NCI-H1048 (cell line): ENCODE results near the gene KRTAP10-4.
"Not testable (repeated sequence)": the region's sequence is repeated elsewhere in the genome, so short reads cannot be mapped to it uniquely, and the experiment has no call there.

ENCODE experiments used
- DNase-seq: peaks from one replicate; lab custom pipeline; 2025; lab: John Stamatoyannopoulos, UW

Gene KRTAP10-4

GRCh38 chr21:44557491-44558328, 15.8 kb upstream of the KRTAP10-4 start:
- no peak for DNase-seq

DNA sequence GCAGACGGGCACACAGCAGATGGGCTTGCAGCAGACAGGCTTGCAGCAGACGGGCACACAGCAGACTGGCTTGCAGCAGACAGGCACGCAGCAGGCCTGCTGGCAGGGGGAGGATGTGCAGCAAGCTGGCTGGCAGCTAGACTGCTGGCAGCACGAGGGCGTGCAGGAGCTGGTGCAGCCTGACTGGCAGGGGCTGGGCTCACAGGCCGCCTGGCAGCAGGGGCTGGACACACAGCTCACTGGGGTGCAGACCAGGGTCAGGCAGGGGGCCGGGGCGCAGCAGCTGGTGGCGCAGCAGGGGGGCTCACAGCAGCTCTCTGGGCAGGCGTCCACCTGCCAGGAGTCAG, 15.2 kb upstream of the KRTAP10-4 start:
- DNase-seq, result not testable (repeated sequence)

DNA sequence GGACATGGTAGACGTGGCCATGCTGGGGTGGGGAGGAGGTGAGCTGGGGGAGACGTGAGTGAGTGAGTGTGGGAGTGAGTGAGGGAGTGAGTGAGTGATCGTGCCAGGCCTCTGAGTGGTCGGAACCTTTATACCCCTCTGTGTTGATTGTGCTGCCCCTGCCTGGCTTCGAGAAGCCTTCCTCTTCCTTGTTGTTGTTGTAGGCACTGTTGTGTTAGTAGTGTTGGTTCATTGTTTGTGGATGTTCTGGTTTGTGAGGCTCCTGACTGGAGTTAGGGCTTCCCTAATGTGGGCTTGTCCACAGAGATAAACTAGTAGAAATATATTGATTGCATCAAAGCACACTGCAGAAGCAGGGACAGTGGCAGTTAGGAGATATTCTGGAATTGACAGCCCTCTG, 14.8 kb upstream of the KRTAP10-4 start, which contains the start of gene KRTAP10-3:
TSS of gene KRTAP10-3 (minus strand) at position 101 of the 400 bp plus-strand sequence. CDS start at position 21, 80 bp downstream.
- no peak for DNase-seq

GRCh38 chr21:44564099-44564498, 9.4 kb upstream of the KRTAP10-4 start:
- no peak for DNase-seq

DNA sequence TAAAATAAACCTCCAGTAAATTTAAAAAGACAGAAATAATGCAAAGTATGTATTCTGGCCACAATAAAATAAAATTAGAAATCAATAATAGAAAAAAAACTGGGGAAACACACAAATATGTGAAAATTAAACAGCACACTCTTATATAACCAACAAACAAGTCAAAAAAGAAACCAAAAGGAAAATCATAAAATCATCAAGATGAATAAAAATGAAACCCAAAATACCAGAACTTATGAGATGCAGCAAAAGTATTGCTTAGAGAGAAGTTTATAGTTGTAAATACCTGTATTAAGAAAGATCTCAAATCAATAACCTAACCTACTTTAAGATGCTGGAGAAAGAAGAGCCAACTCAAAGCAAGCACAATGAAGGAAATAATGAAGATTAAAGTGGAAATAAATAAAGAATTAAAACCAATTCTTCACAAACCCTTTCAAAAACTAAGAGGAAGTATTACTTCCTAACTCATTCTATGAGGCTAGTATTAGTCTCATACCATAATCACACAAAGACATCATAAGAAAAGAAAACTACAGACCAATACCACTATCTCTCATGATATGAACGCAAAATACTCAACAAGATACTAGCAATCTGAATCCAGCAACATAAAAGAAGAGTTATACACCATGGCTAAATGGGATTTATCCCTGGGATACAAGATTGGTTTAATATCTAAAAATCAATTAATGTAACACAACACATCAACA, 8.5 kb upstream of the KRTAP10-4 start:
- no peak for DNase-seq

GRCh38 chr21:44566403-44566802, 7.1 kb upstream of the KRTAP10-4 start:
- no peak for DNase-seq

DNA sequence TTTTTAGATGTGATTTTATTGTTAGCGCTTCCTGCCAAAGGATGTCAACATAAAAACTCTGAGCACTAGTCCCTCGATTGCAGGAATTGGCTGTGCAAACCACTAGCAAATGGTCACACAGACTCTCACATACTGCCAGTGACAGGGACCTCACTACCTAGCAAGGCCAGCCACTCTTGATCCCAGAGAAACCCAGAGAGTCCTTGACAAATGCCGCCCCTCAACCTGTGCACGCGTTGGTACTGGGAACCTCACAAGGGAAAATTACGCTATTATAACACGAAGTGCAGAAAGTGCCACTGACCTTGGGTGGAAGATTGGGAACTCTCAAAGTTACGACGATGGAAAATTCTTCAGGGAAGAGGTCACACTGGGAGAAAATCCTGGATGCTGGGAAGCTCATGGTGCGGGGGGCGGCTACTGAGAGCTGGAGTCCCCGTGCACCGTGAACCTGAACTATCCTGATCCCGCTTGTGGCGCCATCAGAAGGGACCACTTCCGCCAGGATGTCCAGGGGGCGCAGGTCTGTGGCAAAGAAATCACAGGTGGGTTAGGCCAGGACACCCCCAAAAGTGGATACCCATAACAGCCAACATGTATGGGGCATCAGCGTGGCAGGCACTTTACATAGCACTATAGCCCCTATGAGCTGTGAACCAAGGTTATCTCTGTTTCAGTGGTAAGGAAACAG, 5.9 kb upstream of the KRTAP10-4 start:
- no peak for DNase-seq

DNA sequence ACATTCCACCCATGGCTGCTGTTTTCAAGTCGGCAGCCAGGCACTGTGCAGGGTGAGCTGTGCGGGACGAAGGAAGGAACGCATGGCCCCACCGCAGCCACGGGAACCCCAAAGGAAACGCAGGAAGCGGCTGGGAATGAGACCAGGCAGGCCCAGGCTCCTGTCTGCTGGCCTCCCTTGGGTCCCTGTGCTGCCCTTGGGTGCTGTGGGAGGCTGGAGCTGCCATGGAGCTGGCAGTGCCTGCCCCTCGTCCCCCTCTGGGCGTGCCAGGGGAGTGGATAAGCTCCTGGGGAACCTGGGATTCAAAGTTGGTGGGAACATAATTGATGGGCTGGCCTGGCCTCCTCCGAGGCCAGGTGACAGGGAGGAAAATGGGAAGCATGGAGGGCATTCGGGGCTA, 5.3 kb upstream of the KRTAP10-4 start:
- no peak for DNase-seq

GRCh38 chr21:44568667-44569556, 4.6 kb upstream of the KRTAP10-4 start:
- DNase-seq, result no peak

- DNase-seq, result no peak
These were observed 3.5 kb upstream of the KRTAP10-4 start for GRCh38 chr21:44569861-44570517.

DNA sequence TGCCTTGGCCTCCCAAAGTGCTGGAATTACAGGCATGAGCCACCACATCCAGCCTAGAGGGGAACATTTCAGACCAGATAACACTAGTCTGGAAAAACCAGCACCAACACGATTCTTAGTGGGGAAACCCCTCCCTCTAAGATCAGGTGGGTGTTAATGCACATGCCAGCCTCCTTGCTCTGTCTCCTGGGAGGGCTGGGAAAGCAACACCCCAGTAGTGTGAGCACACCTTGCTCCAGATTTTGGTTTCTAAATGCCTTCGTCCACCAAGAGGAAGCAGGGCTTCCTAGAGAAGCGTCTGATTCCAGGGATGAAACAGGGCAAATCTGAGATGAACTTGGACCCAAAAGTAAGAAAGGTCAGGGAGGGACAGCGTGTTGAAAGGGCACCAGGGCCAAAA, 2.2 kb upstream of the KRTAP10-4 start:
- DNase-seq, result no peak

DNA sequence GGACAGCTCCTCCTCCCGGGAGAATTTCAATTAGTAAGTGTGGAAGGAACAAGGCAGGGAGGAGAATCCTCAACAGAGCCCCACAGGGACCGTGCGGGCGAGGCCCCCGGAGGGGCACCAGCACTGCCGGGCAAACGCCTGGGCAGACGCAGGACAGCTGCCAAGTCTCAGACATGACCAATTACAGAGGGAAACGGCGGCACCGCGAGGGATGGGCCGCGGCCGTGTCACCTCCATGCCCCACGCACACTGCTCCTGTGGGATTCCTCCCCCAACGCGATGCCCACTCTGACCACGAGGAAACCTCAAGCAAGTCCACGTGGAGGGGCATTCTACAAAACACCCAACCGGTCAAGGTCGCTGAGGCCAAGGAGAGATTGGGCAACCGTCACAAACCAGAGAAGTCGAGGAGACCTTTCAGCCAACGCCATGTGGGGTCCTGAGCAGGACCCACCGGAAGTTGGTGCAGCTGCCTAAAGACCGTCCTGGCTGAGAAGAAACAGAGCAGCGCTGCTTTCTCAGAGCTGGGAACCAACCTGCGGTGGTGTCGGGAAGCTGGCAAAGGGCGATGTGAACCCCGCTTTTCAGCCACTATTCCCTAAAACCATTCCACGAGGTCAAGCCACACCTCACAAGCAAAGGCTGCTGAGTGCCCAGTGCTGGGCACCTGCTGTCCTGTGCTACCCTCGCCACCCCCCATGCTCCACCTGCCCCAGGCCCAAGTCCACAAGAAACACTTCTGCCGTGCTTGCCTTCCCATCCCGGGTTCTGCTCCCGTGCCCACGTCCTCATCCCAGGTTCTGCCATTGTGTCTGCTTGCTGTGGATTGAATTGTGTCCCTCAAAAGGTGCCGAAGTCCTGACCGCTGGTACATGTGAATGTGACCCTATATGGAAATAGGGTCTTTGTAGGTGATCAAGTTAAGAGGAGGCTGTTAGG, 1.4 kb upstream of the KRTAP10-4 start:
- DNase-seq, result no peak

DNA sequence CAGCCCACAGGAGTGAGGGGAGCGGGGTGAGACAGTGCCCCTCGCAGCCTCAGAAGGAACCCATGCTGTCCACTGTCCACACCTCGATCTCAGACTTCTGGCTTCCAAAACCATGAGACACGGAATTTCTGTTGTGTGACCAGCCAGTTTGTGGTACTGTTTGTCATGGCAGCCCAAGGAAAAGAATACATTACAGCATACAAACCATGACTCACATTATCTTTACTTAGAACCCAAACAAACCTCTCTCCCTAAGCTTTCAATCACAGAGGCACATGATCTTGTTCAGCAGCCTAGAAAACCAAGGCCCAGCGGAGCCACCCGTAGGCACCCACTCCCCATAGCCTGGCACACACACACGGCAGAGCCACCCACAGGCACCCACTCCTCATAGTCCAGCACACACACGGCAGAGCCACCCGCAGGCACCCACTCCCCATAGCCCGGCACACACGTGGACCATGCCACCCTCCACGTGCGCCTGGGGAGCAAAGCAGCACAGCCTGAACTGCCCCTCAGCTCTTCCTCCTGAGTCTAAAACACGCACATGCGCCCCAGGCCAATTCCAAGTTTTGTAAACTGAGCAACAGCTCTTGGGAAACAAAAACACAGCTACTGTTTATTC, 458 bp upstream of the KRTAP10-4 start:
- DNase-seq, result no peak

DNA sequence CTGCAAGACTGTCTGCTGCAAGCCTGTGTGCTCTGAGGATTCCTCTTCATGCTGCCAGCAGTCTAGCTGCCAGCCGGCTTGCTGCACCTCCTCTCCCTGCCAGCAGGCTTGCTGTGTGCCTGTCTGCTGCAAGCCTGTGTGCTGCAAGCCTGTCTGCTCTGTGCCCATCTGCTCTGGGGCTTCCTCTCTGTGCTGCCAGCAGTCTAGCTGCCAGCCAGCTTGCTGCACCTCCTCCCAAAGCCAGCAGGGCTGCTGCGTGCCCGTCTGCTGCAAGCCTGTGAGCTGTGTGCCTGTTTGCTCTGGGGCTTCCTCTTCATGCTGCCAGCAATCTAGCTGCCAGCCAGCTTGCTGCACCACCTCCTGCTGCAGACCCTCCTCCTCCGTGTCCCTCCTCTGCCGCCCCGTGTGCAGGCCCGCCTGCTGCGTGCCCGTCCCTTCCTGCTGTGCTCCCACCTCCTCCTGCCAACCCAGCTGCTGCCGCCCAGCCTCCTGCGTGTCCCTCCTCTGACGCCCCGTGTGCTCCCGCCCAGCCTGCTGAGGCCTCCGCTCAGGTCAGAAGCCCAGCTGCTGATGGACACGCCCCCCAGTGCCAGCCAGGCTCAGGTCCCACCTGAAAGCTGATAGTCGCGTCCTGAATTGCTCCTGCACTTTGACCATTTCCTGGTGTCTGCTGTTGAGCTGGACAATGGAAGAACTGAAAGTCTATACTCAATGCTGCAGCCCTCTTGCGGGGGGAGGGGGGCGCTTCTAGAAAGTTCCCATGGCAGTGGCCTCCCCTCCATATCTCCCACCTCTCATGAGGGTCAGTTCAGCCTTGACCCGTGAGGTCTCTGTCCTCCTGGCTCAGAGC, 1.2 kb downstream of the KRTAP10-4 start:
- no peak for DNase-seq

- no peak for DNase-seq
These were observed 1.9 kb downstream of the KRTAP10-4 start for GRCh38 chr21:44575307-44576024.

DNA sequence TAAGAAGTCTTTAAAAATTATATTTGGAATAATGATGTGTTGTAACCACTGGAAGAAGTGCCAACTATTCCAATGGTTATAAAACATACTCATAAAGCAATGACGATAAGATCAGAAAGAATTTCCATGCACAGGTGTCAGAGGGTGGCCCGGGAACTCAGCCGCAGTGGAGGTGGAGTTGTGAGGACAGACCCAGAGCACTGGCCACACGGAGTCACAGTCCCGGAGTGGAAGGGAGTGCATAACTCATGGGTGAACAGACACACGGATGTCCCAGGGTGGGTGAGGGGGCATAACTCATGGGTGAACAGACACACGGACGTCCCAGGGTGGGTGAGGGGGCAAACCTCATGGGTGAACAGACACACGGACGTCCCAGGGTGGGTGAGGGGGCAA, 2.5 kb downstream of the KRTAP10-4 start:
- DNase-seq, result no peak

DNA sequence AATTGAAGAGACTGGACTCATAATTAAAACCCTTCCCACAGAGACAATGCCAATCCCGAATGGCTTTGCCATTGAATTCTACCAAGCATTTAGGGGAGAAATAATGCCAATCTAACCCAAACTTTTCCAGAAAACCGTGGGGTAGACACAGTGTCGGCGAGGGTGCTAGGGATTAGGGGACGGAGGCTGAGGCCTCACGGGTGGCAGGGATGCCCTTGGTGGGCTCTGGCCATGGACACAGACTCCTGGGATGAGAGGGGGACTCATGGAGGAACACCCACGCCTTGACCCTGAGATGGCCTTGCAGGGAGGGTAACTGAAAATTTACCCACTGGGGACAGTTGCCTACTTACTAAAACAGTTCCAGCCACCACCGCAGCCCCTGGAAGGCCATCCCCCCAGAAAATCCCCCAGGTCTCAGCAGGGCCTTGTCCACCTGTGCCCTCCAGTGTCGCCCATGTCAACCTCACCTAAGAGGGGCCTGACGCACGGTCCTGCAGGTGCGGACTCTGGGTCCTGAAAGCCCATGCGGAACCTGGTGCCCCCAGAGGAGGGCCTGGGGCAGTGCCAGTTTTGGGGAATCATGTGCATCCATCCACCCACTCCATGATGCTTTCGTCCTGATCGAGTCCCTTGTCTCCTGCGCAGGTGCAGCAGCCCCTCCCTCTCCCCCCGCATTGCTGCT, 5.0 kb downstream of the KRTAP10-4 start:
- DNase-seq, result no peak
